ENCODE data around the gene COX8C. TPM values are rescaled to one million over a fixed set of nuclear protein-coding genes. Genes with fewer than 3 reads are reported as not detected.

Gene COX8C
- total RNA-seq, 1 experiment from 2014 or later, result not detected

GRCh38 chr14:93323600-93324174 lies 23.3 kb upstream of the COX8C start:
- no peak for ATAC-seq
- DNase-seq (ENCODE audit: low read depth, low spot score), result no peak
- RAD21 ChIA-PET (ENCODE audit: low non-redundant PET in 1 of 2, low total read pairs in 2 of 2, uncharacterized antibody in 2 of 2, unreplicated experiment in 2 of 2), result no interaction called here

More at GRCh38 chr14:93323600-93324174, 23.3 kb upstream of the COX8C start:
- Histone ChIP-seq H3K9me2 (ENCODE audit: insufficient read depth) (no peaks in the 10 kb centered on the region), H3K4me1 (ENCODE audit: control insufficient read depth in 1 of 2, insufficient read depth in 2 of 2, low read length in 2 of 2) (peaks cover 0 to 10% of the 10 kb centered on the region in 2 experiments; a peak in 2 of 4 replicates), H3K36me3 (ENCODE audit: control insufficient read depth in 1 of 2, insufficient read depth in 2 of 2, low read length in 2 of 2) (no peaks in the 10 kb centered on the region), H3K9me3 (ENCODE audit: control insufficient read depth in 1 of 2, insufficient read depth in 1 of 2, low read depth in 1 of 2, low read length in 2 of 2) (no peaks in the 10 kb centered on the region), H3K79me2 (ENCODE audit: insufficient read depth, low read length) (peaks cover 98% of the 10 kb centered on the region), H3K27ac (ENCODE audit: low read depth, low read length) (no peak overlapping the region), H2AFZ (ENCODE audit: low read depth, low read length, poor library complexity, severe bottlenecking) (no peak overlapping the region), H3K4me2 (ENCODE audit: low read length) (no peak overlapping the region), H4K20me1 (ENCODE audit: insufficient read depth) (peaks cover 8% of the 10 kb centered on the region; the same call in 1 of the 2 replicates), H3K9ac (ENCODE audit: low read length) (no peak overlapping the region), H3K27me3 (ENCODE audit: insufficient read depth, low read length) (no peaks in the 10 kb centered on the region), H3K4me3 (replicated peaks in 1 of 2; ENCODE audit: low read depth in 1 of 2, low read length in 2 of 2) (no peak overlapping the region)
- TF ChIP-seq ATF3 (IDR thresholded peaks at IDR 0.05) (no peak), EGR1 (IDR thresholded peaks at IDR 0.05; ENCODE audit: low read depth) (no peak), ZFX (IDR thresholded peaks at IDR 0.05) (no peak), MAX (IDR thresholded peaks at IDR 0.05) (no peak), POLR2AphosphoS5 (IDR thresholded peaks at IDR 0.05; ENCODE audit: low read depth, low read length) (no peak), CTCF (IDR thresholded peaks at IDR 0.05 in 2 of 3, conservative IDR thresholded peaks at IDR 0.05 in 1 of 3; ENCODE audit: borderline replicate concordance in 1 of 3, insufficient read depth in 1 of 3, low read depth in 2 of 3, low read length in 2 of 3) (no peak), RAD21 (IDR thresholded peaks at IDR 0.05; ENCODE audit: low read depth) (no peak), ELF1 (IDR thresholded peaks at IDR 0.05; ENCODE audit: borderline replicate concordance, low read depth) (no peak), JUND (IDR thresholded peaks at IDR 0.05) (no peak), REST (IDR thresholded peaks at IDR 0.05; ENCODE audit: low read depth) (no peak), EZH2phosphoT487 (IDR thresholded peaks at IDR 0.05; ENCODE audit: borderline replicate concordance) (no peak), EZH2 (IDR thresholded peaks at IDR 0.05) (no peak), CEBPB (IDR thresholded peaks at IDR 0.05; ENCODE audit: low read depth) (no peak), FOSL1 (IDR thresholded peaks at IDR 0.05; ENCODE audit: low read depth) (no peak), SP1 (IDR thresholded peaks at IDR 0.05; ENCODE audit: low read depth) (no peak), SIN3A (IDR thresholded peaks at IDR 0.05; ENCODE audit: low read depth) (no peak), YY1 (IDR thresholded peaks at IDR 0.05; ENCODE audit: extremely low read depth, insufficient replicate concordance, low read depth, low read length) (no peak), CBX3 (IDR thresholded peaks at IDR 0.05; ENCODE audit: low read depth) (no peak), ZBTB33 (IDR thresholded peaks at IDR 0.05; ENCODE audit: extremely low read depth, insufficient replicate concordance, low read length) (no peak), POLR2A (IDR thresholded peaks at IDR 0.05; ENCODE audit: borderline replicate concordance, extremely low read depth, insufficient read depth, insufficient read length) (no peak)
- POLR2A ChIA-PET, result no interaction called here
- CTCF ChIA-PET, result no interaction called here
- no TSS peak for BruUV-seq (replicated peaks)
- intact Hi-C loops (cut with micrococcal nuclease), result no loop called here
